GM12801 (cell line): ENCODE data around the gene RBMS1.

ENCODE experiments used
- TF ChIP-seq, protein P1 (sequence below): IDR thresholded peaks from one replicate; pipeline ENCODE4 v1.5.1; 2011; ENCODE audit warnings: control low read depth; ENCODE audit not compliant: insufficient read length; ENCODE audit errors: extremely low read depth

The RBMS1 gene

DNA sequence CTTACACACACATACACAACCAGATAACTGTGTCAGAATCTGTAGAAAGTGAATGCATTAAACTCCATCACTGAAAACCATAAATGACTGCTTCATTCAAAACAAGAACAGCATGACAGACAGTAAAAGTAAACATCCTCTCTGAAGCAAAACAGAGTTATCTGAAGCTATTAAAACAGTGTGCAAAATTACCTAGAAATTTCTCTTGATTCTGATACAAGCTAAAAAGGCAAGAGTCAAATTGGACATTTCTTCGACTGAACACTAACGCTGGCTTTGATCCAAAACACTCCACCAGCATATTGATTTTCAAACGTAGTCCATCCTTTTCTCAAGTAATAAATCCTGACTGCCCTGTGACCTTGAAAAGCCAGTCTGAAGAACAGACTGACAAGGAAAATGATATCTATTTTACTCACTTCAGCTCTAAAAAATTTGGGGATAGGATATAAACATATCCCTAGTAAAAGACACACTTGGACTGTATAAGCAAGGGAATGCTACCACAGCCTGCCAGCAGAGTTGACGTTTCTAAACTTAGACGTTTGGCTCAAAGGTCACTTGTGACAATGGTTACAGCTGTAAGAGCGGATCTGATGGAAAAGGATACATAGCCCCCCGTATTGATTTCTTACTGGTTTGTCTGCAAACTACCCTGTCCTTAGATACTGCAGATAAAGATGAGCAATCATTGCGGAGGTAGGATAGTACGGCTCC, 164.6 kb downstream of the RBMS1 start:
- TF ChIP-seq, protein P1, sequence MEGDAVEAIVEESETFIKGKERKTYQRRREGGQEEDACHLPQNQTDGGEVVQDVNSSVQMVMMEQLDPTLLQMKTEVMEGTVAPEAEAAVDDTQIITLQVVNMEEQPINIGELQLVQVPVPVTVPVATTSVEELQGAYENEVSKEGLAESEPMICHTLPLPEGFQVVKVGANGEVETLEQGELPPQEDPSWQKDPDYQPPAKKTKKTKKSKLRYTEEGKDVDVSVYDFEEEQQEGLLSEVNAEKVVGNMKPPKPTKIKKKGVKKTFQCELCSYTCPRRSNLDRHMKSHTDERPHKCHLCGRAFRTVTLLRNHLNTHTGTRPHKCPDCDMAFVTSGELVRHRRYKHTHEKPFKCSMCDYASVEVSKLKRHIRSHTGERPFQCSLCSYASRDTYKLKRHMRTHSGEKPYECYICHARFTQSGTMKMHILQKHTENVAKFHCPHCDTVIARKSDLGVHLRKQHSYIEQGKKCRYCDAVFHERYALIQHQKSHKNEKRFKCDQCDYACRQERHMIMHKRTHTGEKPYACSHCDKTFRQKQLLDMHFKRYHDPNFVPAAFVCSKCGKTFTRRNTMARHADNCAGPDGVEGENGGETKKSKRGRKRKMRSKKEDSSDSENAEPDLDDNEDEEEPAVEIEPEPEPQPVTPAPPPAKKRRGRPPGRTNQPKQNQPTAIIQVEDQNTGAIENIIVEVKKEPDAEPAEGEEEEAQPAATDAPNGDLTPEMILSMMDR: no peak

DNA sequence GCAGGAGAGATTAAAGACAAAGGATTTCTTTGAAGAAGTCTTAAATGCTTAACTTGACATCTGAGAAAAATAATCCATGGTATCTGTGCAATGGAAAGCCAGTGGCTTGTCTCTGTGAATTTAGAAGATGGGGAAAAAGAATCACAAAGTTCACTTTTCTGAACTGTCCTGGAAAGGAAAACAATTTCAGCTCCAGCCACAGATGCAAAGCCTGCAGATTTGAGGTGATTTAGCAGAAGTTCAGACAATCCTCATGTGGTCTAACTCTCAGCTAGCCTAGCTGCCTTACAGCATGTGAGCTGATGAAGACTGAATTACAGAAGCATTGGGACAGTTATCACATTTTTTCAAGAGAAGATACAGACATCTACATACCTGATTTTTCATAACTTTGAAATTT, 166.8 kb downstream of the RBMS1 start:
- TF ChIP-seq, protein P1: no peak

DNA sequence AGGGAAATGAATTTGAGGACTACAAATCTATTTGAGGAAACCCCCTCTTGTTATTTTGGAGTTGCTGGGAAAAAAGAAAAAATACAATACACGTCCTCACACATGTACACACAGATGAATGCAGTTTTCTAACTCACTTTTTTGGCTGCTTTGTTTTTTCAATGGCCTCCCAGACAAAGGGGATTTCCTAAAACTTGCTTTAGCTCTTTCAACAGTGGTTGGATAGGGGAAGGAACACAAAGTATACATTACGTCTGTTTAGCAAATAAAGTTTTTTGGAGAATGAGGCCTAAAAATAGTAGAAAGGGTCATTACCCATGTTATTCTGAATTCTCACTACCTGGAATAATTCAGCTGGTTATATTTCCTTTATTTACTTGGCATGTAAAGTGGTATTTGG, 168.2 kb downstream of the RBMS1 start:
- TF ChIP-seq, protein P1: no peak

DNA sequence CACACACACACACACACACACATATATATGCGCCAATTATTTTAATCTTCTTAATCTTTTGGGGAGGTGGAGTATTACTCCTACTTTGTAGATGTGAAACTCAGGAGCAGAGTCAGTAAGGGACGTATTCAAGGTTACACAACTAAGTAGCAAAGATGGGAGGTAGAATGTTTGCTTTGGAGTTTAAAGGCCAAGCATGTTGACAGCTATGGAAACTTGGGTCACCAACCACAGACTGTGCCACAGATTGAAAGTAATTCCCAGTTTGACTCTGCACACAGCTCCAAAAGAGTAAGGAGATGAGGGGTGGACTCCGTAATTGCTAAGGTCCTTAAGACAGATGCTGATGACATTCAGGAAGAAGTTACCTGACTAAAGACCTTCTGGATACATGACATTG, 168.7 kb downstream of the RBMS1 start:
- TF ChIP-seq, protein P1: no peak

DNA sequence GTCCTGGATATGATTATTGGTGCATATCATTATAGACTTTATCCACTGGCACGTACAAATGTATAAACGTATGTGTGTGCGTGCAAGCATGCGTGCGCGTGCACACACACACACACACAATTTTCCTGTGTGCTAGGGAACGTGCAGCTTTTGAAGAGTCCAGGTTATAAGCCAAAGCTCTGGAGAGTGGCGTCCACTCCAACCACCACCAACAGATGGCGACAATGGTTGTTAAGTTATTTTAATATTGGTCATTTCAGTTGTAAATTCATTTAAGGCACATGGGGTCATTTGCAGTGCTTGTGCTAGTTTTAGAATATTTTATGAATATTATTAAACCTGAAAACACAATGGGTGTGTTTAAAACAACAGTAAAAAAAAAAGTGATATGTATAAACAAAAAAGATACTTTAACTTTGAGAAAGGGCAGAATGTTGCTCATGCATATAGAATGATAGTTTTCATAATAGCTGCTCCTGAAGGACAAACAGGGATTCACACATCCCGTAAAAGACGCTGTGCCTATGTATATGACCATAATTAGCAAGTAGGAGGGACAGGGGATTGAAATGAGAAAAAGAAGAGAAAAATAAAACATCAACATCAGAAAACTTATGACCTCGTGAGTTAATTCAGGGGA, 169.3 kb downstream of the RBMS1 start:
- TF ChIP-seq, protein P1: no peak

DNA sequence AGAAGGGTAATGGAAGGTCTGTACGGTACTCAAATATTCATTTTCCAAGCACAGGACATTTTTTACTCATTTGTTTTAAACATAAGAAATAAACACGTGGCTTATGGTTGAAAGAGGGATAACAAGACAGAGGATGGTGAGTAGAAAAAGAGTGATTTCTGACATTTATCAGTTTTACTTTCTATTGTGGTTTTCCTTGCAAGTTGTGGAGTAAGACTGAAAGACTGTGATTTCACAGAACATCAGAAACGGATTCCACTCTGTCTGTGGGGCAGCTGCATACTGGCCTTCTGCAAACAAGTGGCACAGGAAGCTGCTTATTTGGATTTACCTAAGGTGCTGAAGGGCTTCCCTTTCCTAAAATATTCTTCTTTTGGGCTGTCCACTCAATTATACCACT, 171.3 kb downstream of the RBMS1 start:
- TF ChIP-seq, protein P1: no peak

DNA sequence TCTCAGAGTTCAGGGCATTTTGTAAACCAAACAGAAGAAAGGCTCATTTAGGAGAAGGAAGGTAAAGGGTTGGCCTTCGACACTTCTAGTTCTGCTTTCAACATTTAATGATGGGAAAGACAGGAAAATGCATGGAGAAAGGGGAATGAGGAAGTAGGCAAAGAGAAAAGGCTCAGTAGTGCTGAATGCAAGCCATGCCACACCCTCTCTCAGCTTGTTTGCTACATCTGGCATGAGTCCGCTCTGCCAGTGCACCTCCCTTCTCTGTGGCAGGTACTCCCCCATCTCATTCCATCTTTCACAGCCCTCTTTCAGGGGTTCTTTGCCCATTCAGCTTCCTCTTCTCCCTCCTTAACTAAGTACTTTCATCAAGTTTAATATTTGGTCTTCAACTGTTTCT, 172.6 kb downstream of the RBMS1 start:
- TF ChIP-seq, protein P1: no peak
